Gastroesophageal sphincter (tissue), 4 donors: ENCODE results near the gene FXYD6. TPM values are rescaled to one million over a fixed set of nuclear protein-coding genes. Genes with fewer than 3 reads are reported as not detected.

ENCODE experiments used
- ATAC-seq: fragments of 150-250 bp; one replicate; pipeline ENCODE4 v1.9.1; 2016; ENCODE audit warnings: mild to moderate bottlenecking, moderate library complexity
- H3K27ac ChIP-seq, 4 donors: fragments of 200-600 bp; sonication (generic) in 3 of 4; 1 replicate in 3 of 4; 2 replicates in 1 of 4; pipeline ENCODE4 v1.5.1; 2016 to 2019
- H3K27me3 ChIP-seq: fragments of 200-600 bp; sonication (generic); one replicate; pipeline ENCODE4 v1.5.1; 2019
- H3K36me3 ChIP-seq, 2 donors: fragments of 200-600 bp; sonication (generic); one replicate each; pipeline ENCODE4 v1.5.1; 2019; ENCODE audit warnings: control low read depth in 1 of 2
- H3K4me1 ChIP-seq, 3 donors: fragments of 200-600 bp; sonication (generic); 1 replicate in 2 of 3; 2 replicates in 1 of 3; pipeline ENCODE4 v1.5.1; 2016 to 2019; ENCODE audit warnings: control low read depth in 2 of 3
- H3K4me3 ChIP-seq, 2 donors: fragments of 200-600 bp; sonication (generic); one replicate each; pipeline ENCODE4 v1.5.1; 2019; ENCODE audit warnings: mild to moderate bottlenecking in 1 of 2, moderate library complexity in 1 of 2
- H3K9me3 ChIP-seq, 3 donors: fragments of 200-600 bp; sonication (generic); one replicate each; pipeline ENCODE4 v1.5.1; 2017 to 2019; ENCODE audit warnings: control low read depth in 2 of 3
- EP300 ChIP-seq: sonication (generic); formaldehyde crosslinking; IDR thresholded peaks from one replicate; pipeline ENCODE4 v1.6.1; 2017; ENCODE audit warnings: antibody characterized with exemption, mild to moderate bottlenecking
- POLR2A ChIP-seq, 2 donors: fragments of 450-650 bp; IDR thresholded peaks; one replicate each; pipeline ENCODE4 v1.6.1; 2017; ENCODE audit warnings: antibody characterized with exemption in 2 of 2, mild to moderate bottlenecking in 2 of 2, moderate library complexity in 1 of 2
- POLR2AphosphoS5 ChIP-seq: sonication (generic); formaldehyde crosslinking; IDR thresholded peaks from one replicate; pipeline ENCODE4 v1.6.1; 2017; ENCODE audit warnings: antibody characterized with exemption
- WGBS, 2 donors: methylation state at CpG; one replicate each; pipeline ENCODE4 v1.1.5; 2018; ENCODE audit warnings: low coverage in 1 of 2; 5-methylcytosine and 5-hydroxymethylcytosine counted together
- total RNA-seq, 4 donors: library from RNA; depleted of rRNA; stranded (reverse); fragments of >200 nt; gene quantifications; one replicate each; pipeline ENCODE4 v1.1.0, GENCODE V29; 2016
- TF ChIP-seq, protein P1 (sequence below), 4 experiments: fragments of 200-600 bp in 2 of 4; fragments of 450-650 bp in 2 of 4; sonication (generic) in 1 of 4; IDR thresholded peaks; one replicate each; pipeline ENCODE4 v1.5.1; 2017 to 2019; ENCODE audit warnings: antibody characterized with exemption in 4 of 4, mild to moderate bottlenecking in 2 of 4, moderate library complexity in 2 of 4

FXYD6 gene
- total RNA-seq, 4 donors from 2014 or later: 28.6 to 76.7 (median 74.4) TPM

- no peaks in the 10 kb centered on the region for H3K9me3 ChIP-seq
- 86 to 88% methylated on average over 6 to 9 of the region's 10 CpGs for WGBS, 2 donors
- no peak overlapping the region for H3K4me3 ChIP-seq
- H3K27ac ChIP-seq: no peak overlapping the region
- H3K36me3 ChIP-seq: no peaks in the 10 kb centered on the region
- no peak for ATAC-seq
- H3K27me3 ChIP-seq: peaks cover 16% of the 10 kb centered on the region
- H3K4me1 ChIP-seq: peaks cover 0 to 78% (median 22%) of the 10 kb centered on the region in 3 donors
- TF ChIP-seq, protein P1, sequence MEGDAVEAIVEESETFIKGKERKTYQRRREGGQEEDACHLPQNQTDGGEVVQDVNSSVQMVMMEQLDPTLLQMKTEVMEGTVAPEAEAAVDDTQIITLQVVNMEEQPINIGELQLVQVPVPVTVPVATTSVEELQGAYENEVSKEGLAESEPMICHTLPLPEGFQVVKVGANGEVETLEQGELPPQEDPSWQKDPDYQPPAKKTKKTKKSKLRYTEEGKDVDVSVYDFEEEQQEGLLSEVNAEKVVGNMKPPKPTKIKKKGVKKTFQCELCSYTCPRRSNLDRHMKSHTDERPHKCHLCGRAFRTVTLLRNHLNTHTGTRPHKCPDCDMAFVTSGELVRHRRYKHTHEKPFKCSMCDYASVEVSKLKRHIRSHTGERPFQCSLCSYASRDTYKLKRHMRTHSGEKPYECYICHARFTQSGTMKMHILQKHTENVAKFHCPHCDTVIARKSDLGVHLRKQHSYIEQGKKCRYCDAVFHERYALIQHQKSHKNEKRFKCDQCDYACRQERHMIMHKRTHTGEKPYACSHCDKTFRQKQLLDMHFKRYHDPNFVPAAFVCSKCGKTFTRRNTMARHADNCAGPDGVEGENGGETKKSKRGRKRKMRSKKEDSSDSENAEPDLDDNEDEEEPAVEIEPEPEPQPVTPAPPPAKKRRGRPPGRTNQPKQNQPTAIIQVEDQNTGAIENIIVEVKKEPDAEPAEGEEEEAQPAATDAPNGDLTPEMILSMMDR (IDR thresholded peaks at IDR 0.05): no peak
- TF ChIP-seq POLR2AphosphoS5: no peak
- TF ChIP-seq POLR2A (IDR thresholded peaks at IDR 0.05): no peak
- no peak for TF ChIP-seq EP300
Observed at GRCh38 chr11:117820516-117820915, 55.9 kb downstream of the FXYD6 start.

- Histone ChIP-seq H3K4me1 (peaks cover 0 to 78% (median 22%) of the 10 kb centered on the region in 3 donors), H3K4me3 (no peak overlapping the region), H3K27me3 (peaks cover 16% of the 10 kb centered on the region), H3K27ac (no peak overlapping the region), H3K36me3 (no peaks in the 10 kb centered on the region), H3K9me3 (no peaks in the 10 kb centered on the region)
- 92 to 96% methylated on average over 2 to 9 of the region's 11 CpGs for WGBS, 2 donors
- ATAC-seq: no peak
- TF ChIP-seq, protein P1 (IDR thresholded peaks at IDR 0.05): no peak
- no peak for TF ChIP-seq EP300
- no peak for TF ChIP-seq POLR2AphosphoS5
- TF ChIP-seq POLR2A (IDR thresholded peaks at IDR 0.05): no peak
Observed at GRCh38 chr11:117820071-117820470, 56.4 kb downstream of the FXYD6 start.

DNA sequence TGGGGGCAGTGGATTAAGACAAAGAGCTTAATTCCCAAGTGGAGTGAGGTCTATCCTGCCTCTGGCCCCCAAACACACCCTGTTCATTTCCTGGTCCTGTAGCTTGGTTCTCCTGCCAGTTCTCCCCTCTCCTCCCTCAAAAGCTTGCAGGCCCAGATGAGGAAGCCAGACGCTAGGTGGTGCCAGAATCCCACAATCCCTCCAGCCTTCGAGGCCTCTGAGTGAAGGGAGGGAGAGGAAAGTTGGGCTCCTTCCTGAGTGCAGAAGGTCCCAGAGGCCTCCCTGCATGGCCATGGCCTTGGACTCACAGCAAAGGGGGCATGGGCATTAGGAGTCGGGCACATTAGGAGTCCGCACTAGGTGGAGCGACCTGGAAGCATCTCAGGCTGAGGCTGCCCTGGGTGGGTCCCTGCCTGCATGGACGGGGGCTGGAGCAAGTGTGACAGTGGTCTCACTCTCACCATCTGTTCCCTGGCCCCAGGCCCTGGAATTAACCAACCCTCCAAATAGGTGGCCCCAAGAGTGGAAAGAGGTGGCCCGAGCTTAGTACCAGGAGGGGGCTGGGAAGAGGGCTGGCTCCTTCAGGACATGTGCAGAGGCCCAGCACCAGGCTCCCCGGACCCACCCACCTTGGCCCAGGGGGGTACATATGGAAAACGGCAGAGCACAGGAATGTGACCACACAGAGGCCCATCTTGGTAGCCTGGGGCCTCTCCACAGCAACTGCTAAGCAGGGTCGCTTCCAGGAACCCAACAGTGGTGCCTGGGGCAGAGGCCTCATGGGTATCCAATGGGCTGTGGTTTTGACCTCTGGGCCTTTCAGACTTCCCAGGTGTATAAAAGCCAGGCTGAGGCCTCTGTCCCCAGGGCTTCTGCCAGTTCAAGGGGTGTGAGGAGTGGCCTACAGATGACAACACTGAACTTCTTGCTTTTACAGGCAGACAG, 57.1 kb downstream of the FXYD6 start:
- ATAC-seq: no peak
- H3K9me3 ChIP-seq: no peaks in the 10 kb centered on the region
- peaks cover 0 to 78% (median 19%) of the 10 kb centered on the region in 3 donors for H3K4me1 ChIP-seq
- 100% methylated on average over 1 of the region's 10 CpGs; no CpG with 5 or more reads in 1 of the 2 donors for WGBS, 2 donors
- no peaks in the 10 kb centered on the region for H3K36me3 ChIP-seq
- peaks cover 19% of the 10 kb centered on the region for H3K27me3 ChIP-seq
- TF ChIP-seq, protein P1 (IDR thresholded peaks at IDR 0.05): peak in 2 of 4 experiments; percentile 15 to 51
- no peak for TF ChIP-seq POLR2AphosphoS5
- H3K4me3 ChIP-seq: no peak overlapping the region
- H3K27ac ChIP-seq: no peak overlapping the region

DNA sequence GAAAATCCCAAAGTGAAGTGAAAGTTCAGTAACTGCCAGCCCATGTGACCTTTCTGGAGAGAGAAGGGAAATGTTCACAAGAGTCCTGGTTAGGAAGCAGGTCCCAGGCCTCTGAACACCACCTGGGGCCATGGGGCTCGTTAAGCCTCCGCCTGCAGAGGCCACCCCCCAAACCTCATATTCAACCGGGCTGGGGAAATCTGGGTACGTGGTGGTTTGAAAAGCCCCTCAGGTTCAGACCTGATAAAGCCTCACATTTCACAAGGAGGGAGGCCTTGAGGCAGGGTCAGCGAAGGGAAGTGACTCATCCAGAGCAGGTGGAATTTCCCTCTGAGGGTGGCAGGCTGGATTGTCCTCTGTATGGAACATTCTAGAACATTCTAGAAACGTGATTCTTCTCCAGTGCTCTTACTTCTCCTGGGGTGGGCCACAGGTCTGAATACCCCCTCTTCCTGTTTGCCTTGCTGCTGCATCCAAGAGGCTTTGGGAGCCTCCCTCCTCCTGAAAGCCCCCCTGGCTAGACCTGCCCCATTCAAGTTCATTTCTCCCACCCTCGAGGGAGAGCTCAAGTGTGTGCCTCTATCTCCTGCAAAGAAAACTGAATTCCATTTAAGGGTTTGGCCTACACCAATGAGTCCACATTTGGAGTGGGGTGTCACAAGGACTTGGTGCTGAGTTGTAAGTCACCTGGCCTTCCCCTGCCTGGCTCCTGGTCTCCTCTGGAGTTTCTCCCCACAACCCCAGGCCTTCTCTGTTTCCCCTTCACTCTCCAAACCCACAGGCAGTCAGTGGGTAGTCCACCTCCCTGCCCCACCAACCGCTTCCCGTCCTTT, 58.2 kb downstream of the FXYD6 start:
- ATAC-seq: no peak
- 45 to 48% methylated on average over 4 of the region's 9 CpGs for WGBS, 2 donors
- H3K4me1 ChIP-seq: peaks cover 0 to 70% (median 12%) of the 10 kb centered on the region in 3 donors
- H3K36me3 ChIP-seq: no peaks in the 10 kb centered on the region
- peak overlapping the region in 2 of 4 donors; percentile 56 to 64 for H3K27ac ChIP-seq
- peaks cover 21% of the 10 kb centered on the region for H3K27me3 ChIP-seq
- H3K9me3 ChIP-seq: no peaks in the 10 kb centered on the region
- no peak overlapping the region for H3K4me3 ChIP-seq
- TF ChIP-seq POLR2AphosphoS5 (no peak), POLR2A (IDR thresholded peaks at IDR 0.05) (no peak), EP300 (no peak)
- TF ChIP-seq, protein P1 (IDR thresholded peaks at IDR 0.05): no peak
